Measurements from ENCODE around the gene TRIM63.

TRIM63 gene

DNA sequence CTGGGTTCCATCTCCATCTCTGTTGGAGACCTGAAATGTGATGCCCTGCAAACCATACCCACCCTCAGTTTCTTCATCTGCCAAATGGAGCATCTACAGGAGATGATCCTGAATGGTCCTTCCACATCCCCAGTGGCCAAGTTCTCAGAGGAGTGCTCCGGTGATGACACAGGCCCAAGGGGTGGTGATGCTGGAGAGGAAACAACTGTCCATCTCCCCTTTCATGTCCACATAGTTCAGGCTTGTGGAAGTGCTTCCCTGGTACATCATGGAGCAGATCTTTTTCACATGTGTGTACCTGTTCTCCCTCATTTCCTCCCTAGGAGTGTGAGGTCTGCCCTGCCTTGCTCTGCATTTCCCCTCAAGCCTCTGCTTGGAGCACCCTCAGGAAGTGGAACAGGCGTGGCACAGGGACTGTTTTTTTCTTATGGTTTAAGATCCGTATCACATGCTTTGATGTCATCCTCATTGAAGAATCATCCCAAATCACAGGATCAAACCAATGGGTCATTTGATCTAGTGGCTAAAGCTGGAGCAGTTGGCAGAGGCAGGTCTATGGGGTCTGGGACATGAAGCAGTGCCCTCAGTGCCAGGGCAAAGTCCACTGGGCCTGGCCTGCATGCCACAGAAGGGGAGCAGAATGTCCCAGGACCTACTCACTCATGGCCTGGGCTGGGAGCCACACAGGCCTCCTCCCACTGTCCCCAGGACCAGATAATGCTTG, 8.2 kb upstream of the TRIM63 start:
- Histone ChIP-seq H3K4me3 (ENCODE audit: insufficient read depth, low read depth, low read length) (no peak overlapping the region), H3K9me3 (ENCODE audit: control insufficient read depth, low read length) (no peaks in the 10 kb centered on the region), H3K36me3 (ENCODE audit: control insufficient read depth, insufficient read depth, low read length) (no peaks in the 10 kb centered on the region), H3K4me1 (ENCODE audit: control insufficient read depth, insufficient read depth, low read length) (no peaks in the 10 kb centered on the region), H3K27ac (ENCODE audit: insufficient read depth, low read depth, low read length, poor library complexity, severe bottlenecking) (no peak overlapping the region), H3K27me3 (ENCODE audit: control insufficient read depth, insufficient read depth, low read length, poor library complexity, severe bottlenecking) (no peaks in the 10 kb centered on the region)
- 93 to 95% methylated on average over 3 of the region's 3 CpGs for WGBS, 2 experiments

DNA sequence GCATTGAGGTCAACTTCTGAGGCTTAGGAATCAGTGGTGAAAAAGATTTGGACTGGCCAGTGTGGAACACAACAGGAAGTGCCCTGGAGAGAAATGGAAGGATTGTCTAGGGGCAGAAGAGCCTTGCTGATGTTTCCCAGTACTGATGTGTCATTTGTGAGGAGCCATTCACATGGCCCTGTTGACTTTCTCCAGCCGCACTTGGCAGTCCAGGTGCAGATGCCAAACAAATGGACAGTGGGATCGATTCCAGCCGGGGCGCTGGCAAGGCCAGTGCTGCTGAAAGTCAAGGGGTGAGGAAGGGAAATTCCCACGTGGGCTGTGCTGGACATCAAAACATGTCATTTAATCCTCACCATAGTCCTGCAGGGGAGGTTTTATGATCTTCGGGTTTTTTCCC, 4.9 kb upstream of the TRIM63 start:
- Histone ChIP-seq H3K9me3 (ENCODE audit: control insufficient read depth, low read length) (no peaks in the 10 kb centered on the region), H3K4me3 (ENCODE audit: insufficient read depth, low read depth, low read length) (no peak overlapping the region), H3K27me3 (ENCODE audit: control insufficient read depth, insufficient read depth, low read length, poor library complexity, severe bottlenecking) (no peaks in the 10 kb centered on the region), H3K27ac (ENCODE audit: insufficient read depth, low read depth, low read length, poor library complexity, severe bottlenecking) (no peak overlapping the region), H3K36me3 (ENCODE audit: control insufficient read depth, insufficient read depth, low read length) (no peaks in the 10 kb centered on the region), H3K4me1 (ENCODE audit: control insufficient read depth, insufficient read depth, low read length) (no peaks in the 10 kb centered on the region)
- WGBS, 2 experiments = 88 to 94% methylated on average over 6 of the region's 6 CpGs

DNA sequence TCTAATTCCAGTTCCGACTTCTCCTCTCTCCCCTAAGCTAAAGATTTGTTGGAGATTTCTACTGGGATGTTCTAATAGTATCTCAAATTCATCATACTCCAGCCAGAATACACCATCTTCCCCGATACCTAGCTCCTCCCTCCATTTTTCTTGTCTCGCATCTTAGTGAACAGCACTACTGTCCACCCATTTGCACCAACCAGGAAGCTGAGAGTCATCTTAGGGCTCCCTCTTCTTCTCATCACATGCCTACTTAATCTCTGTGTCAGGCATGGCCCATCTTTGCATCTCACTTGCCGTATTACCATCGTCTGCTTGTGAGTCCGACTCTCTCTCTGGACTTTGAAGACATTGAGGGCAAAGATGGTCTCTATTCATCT, 3.5 kb upstream of the TRIM63 start:
- 88 to 95% methylated on average over 6 of the region's 6 CpGs for WGBS, 2 experiments
- H3K9me3 ChIP-seq (ENCODE audit: control insufficient read depth, low read length) = no peaks in the 10 kb centered on the region
- no peak overlapping the region for H3K4me3 ChIP-seq (ENCODE audit: insufficient read depth, low read depth, low read length)
- no peak overlapping the region for H3K27ac ChIP-seq (ENCODE audit: insufficient read depth, low read depth, low read length, poor library complexity, severe bottlenecking)
- no peaks in the 10 kb centered on the region for H3K27me3 ChIP-seq (ENCODE audit: control insufficient read depth, insufficient read depth, low read length, poor library complexity, severe bottlenecking)
- H3K4me1 ChIP-seq (ENCODE audit: control insufficient read depth, insufficient read depth, low read length) = no peaks in the 10 kb centered on the region
- H3K36me3 ChIP-seq (ENCODE audit: control insufficient read depth, insufficient read depth, low read length) = no peaks in the 10 kb centered on the region

DNA sequence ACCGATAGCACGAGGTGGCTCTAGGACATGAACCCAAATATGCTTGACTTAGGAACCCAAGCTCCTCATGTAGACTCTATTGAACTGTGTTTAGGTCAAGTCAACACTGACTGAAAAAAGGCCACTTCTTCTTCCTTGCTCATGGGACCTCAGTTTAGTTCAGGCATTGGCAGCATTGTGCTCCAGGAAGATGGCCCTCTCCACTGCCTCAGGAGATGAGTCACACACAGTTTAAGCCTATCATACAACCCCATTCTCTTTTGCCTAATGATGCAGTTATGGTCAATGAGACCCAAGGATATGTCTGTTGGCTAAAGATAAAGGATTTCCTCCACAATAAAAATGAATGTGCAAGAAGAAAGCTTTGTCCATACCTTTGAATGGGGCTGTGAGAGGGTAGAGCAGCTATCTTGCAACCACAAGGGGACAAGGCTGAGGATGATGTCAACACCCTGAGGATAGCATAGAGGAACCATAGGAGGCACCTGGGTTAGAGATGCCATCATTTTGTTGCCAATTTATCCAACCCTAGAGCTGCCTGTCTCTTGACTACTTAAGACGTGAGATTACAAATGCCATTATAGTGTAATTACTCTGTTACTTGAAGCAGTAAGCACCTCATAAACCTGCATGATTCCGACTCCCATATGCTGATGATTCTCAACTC, 3.0 kb upstream of the TRIM63 start:
- WGBS, 2 experiments = 93 to 96% methylated on average over 4 of the region's 4 CpGs
- no peaks in the 10 kb centered on the region for H3K27me3 ChIP-seq (ENCODE audit: control insufficient read depth, insufficient read depth, low read length, poor library complexity, severe bottlenecking)
- H3K4me1 ChIP-seq (ENCODE audit: control insufficient read depth, insufficient read depth, low read length) = no peaks in the 10 kb centered on the region
- H3K4me3 ChIP-seq (ENCODE audit: insufficient read depth, low read depth, low read length) = no peak overlapping the region
- H3K9me3 ChIP-seq (ENCODE audit: control insufficient read depth, low read length) = no peaks in the 10 kb centered on the region
- no peaks in the 10 kb centered on the region for H3K36me3 ChIP-seq (ENCODE audit: control insufficient read depth, insufficient read depth, low read length)
- no peak overlapping the region for H3K27ac ChIP-seq (ENCODE audit: insufficient read depth, low read depth, low read length, poor library complexity, severe bottlenecking)

DNA sequence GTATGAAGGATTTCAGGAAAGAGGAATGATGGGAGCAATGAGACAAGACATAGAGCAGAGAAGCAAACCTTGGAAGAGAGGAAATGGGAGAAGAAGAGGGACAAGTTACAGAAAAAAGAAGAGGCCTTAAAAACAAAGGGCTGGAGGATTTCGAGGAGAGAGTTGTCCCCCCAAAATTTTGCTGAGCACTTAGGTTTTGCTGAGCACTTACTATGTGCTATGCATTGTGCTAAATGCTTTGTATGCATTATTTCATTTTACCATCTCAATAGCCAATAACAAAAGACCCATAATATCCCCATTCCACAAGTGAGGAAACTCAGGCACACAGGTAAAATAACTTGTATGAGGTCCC, 2.5 kb upstream of the TRIM63 start:
- 84 to 100% methylated on average over 1 of the region's 1 CpG for WGBS, 2 experiments
- no peaks in the 10 kb centered on the region for H3K4me1 ChIP-seq (ENCODE audit: control insufficient read depth, insufficient read depth, low read length)

DNA sequence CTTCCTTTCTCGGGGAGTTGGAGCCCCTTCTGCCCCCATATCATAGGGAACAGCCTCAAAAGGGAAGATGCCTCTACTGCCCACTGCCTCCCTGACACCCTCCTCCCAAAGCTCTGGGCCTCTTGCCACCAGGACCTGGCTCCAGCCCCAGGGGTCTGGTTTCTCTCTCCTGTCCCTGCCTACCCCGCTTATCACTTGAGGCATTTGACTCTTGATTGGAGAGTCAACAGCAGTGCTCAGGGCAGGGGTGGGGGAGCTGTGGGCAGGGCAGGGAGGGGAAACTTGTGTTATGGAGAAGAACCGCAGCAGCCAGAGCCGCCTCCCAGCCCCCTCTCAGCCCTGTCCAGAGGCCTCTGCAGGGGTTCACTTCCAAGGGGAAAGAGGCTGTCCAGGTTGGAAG, 573 bp downstream of the TRIM63 start:
- Histone ChIP-seq H3K36me3 (ENCODE audit: control insufficient read depth, insufficient read depth, low read length) (no peaks in the 10 kb centered on the region), H3K9me3 (ENCODE audit: control insufficient read depth, low read length) (no peaks in the 10 kb centered on the region), H3K4me3 (ENCODE audit: insufficient read depth, low read depth, low read length) (no peak overlapping the region), H3K27me3 (ENCODE audit: control insufficient read depth, insufficient read depth, low read length, poor library complexity, severe bottlenecking) (no peaks in the 10 kb centered on the region), H3K27ac (ENCODE audit: insufficient read depth, low read depth, low read length, poor library complexity, severe bottlenecking) (no peak overlapping the region), H3K4me1 (ENCODE audit: control insufficient read depth, insufficient read depth, low read length) (no peaks in the 10 kb centered on the region)
- WGBS, 2 experiments = 60 to 74% methylated on average over 4 of the region's 4 CpGs

More for the DNA sequence above, 2.5 kb upstream of the TRIM63 start:
- Histone ChIP-seq H3K4me3 (ENCODE audit: insufficient read depth, low read depth, low read length) (no peak overlapping the region), H3K9me3 (ENCODE audit: control insufficient read depth, low read length) (no peaks in the 10 kb centered on the region), H3K27ac (ENCODE audit: insufficient read depth, low read depth, low read length, poor library complexity, severe bottlenecking) (no peak overlapping the region), H3K27me3 (ENCODE audit: control insufficient read depth, insufficient read depth, low read length, poor library complexity, severe bottlenecking) (no peaks in the 10 kb centered on the region), H3K36me3 (ENCODE audit: control insufficient read depth, insufficient read depth, low read length) (no peaks in the 10 kb centered on the region)

DNA sequence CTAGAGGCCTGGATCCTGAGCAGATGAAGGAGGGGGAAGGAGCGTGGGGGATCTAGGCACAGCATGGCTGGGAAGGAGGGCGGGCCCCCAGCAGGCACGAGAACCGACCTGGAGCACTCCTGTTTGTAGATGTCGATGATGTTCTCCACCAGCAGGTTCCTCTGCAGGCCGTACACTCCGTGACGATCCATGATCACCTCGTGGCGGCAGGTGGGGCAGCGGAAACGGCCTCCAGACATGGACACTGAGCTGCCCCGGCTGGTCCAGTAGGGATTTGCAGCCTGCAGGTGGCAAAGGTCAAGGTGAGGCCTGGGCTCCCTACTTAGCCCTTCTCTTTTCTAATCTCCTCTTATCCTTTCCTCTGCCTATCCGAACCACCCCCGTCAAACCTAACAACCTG, 1.3 kb downstream of the TRIM63 start:
- Histone ChIP-seq H3K9me3 (ENCODE audit: control insufficient read depth, low read length) (no peaks in the 10 kb centered on the region), H3K36me3 (ENCODE audit: control insufficient read depth, insufficient read depth, low read length) (no peaks in the 10 kb centered on the region), H3K27me3 (ENCODE audit: control insufficient read depth, insufficient read depth, low read length, poor library complexity, severe bottlenecking) (no peaks in the 10 kb centered on the region), H3K27ac (ENCODE audit: insufficient read depth, low read depth, low read length, poor library complexity, severe bottlenecking) (no peak overlapping the region), H3K4me3 (ENCODE audit: insufficient read depth, low read depth, low read length) (no peak overlapping the region), H3K4me1 (ENCODE audit: control insufficient read depth, insufficient read depth, low read length) (no peaks in the 10 kb centered on the region)
- 90 to 91% methylated on average over 15 of the region's 15 CpGs for WGBS, 2 experiments

DNA sequence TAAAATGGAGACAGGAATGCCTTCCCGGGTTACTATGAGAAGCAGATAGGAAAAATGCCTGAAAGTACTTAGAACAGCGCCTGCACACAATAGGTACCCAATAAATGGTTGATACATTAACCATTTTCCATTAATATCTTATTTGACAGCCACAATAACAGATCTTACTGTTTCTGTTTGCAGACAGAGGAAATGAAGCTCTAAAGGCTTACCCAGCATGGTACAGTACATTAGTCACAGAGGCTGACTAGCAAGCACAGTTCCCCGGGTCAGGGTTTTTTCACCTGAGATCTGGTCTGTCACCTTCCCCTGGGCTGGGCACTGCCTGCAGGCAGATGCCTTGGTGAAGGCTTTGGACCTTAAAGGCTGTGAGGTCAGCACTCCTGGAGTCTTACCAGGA, 2.9 kb downstream of the TRIM63 start:
- no peaks in the 10 kb centered on the region for H3K27me3 ChIP-seq (ENCODE audit: control insufficient read depth, insufficient read depth, low read length, poor library complexity, severe bottlenecking)
- H3K9me3 ChIP-seq (ENCODE audit: control insufficient read depth, low read length) = no peaks in the 10 kb centered on the region
- H3K27ac ChIP-seq (ENCODE audit: insufficient read depth, low read depth, low read length, poor library complexity, severe bottlenecking) = no peak overlapping the region
- H3K36me3 ChIP-seq (ENCODE audit: control insufficient read depth, insufficient read depth, low read length) = no peaks in the 10 kb centered on the region
- no peak overlapping the region for H3K4me3 ChIP-seq (ENCODE audit: insufficient read depth, low read depth, low read length)
- peaks cover 5% of the 10 kb centered on the region for H3K4me1 ChIP-seq (ENCODE audit: control insufficient read depth, insufficient read depth, low read length)
- WGBS, 2 experiments = 91 to 95% methylated on average over 3 of the region's 3 CpGs

DNA sequence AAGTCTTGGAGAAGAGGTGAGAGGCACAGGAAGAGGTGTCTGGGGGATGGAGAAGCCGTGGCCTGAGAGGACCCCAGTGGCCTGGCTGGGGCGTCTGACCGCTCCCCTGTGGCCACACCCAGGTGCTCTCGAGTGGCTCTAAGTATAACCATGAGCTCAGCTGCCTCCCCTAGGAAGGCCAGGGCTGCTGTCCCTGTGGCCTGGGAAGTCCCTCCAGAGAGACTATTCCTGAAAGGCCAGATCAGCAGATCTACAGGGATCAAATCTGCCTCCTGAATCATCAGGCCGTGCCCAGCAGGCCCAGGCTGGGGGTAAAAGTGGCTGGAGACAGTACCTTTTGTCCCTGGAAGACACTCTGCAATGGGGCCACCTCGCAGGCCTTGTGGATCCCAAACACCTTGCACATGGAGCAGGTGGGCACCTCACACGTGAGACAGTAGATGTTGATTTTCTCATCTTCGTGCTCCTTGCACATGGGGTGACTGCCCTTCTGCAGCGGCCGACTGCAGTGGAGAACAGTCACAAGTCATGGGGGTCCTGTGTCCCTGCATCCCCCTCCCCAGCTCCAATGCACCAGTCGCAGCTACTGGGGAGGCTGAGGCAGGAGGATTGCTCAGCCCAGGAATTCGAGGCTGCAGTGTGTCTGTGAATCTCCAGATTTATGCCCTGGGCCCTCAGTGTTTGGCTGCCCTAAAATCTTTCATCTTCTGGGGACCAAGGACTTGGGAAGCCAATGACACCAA, 6.4 kb downstream of the TRIM63 start:
- 86% methylated on average over 12 of the region's 12 CpGs for WGBS, 2 experiments
- Histone ChIP-seq H3K9me3 (ENCODE audit: control insufficient read depth, low read length) (no peaks in the 10 kb centered on the region), H3K4me3 (ENCODE audit: insufficient read depth, low read depth, low read length) (no peak overlapping the region), H3K36me3 (ENCODE audit: control insufficient read depth, insufficient read depth, low read length) (no peaks in the 10 kb centered on the region), H3K4me1 (ENCODE audit: control insufficient read depth, insufficient read depth, low read length) (peaks cover 5% of the 10 kb centered on the region), H3K27ac (ENCODE audit: insufficient read depth, low read depth, low read length, poor library complexity, severe bottlenecking) (no peak overlapping the region), H3K27me3 (ENCODE audit: control insufficient read depth, insufficient read depth, low read length, poor library complexity, severe bottlenecking) (no peaks in the 10 kb centered on the region)

DNA sequence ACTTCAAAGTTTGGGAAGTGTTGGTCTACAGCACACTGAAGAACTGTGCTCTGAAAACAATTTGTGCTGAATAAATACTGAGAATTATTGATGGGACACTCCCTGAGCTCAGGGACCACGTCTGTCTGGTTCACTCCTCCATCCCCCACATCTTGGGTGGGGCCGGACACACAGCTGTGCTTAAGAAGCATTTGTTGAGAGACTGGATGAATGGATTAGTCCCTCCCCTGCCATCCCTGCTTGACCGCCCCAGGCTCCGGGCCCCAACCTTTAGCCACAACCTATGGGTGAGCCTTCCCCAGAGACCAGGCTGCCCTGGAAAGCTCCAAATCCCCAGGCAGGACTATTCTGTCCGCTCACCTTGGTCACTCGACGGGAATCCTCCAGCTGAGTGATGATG, 7.5 kb downstream of the TRIM63 start:
- 83 to 88% methylated on average over 7 of the region's 7 CpGs for WGBS, 2 experiments
- H3K4me1 ChIP-seq (ENCODE audit: control insufficient read depth, insufficient read depth, low read length) = peaks cover 5% of the 10 kb centered on the region
- H3K4me3 ChIP-seq (ENCODE audit: insufficient read depth, low read depth, low read length) = no peak overlapping the region
- no peaks in the 10 kb centered on the region for H3K9me3 ChIP-seq (ENCODE audit: control insufficient read depth, low read length)
- H3K36me3 ChIP-seq (ENCODE audit: control insufficient read depth, insufficient read depth, low read length) = no peaks in the 10 kb centered on the region
- no peak overlapping the region for H3K27ac ChIP-seq (ENCODE audit: insufficient read depth, low read depth, low read length, poor library complexity, severe bottlenecking)
- H3K27me3 ChIP-seq (ENCODE audit: control insufficient read depth, insufficient read depth, low read length, poor library complexity, severe bottlenecking) = no peaks in the 10 kb centered on the region

Measured in ectodermal cell (in vitro differentiated cells).